BLaER1 treated with 17β-estradiol and CSF1 and Interleukin-3, amounts not matched to agents 10 nM and 100 nM (cell line): ENCODE results near the gene SERINC2.
"Not testable (repeated sequence)": the region's sequence is repeated elsewhere in the genome, so short reads cannot be mapped to it uniquely, and the experiment has no call there.

Experiments
- H3K27ac ChIP-seq, 11 experiments: shearing (Covaris generic); formaldehyde crosslinking; 2 replicates each; pipeline ENCODE4 v1.8.1; 2022
- H3K27me3 ChIP-seq, 11 experiments: shearing (Covaris generic); formaldehyde crosslinking; 2 replicates each; pipeline ENCODE4 v1.8.1; 2022
- H3K36me3 ChIP-seq, 11 experiments: shearing (Covaris generic); formaldehyde crosslinking; 2 replicates each; pipeline ENCODE4 v1.8.1; 2022
- H3K4me1 ChIP-seq, 10 experiments: shearing (Covaris generic); formaldehyde crosslinking; 2 replicates each; pipeline ENCODE4 v1.8.1; 2022
- H3K4me2 ChIP-seq, 11 experiments: shearing (Covaris generic); formaldehyde crosslinking; 2 replicates each; pipeline ENCODE4 v1.8.1; 2022
- H3K4me3 ChIP-seq, 10 experiments: shearing (Covaris generic); formaldehyde crosslinking; 2 replicates each; pipeline ENCODE4 v1.8.1; 2022
- H3K9ac ChIP-seq, 11 experiments: shearing (Covaris generic); formaldehyde crosslinking; 2 replicates each; pipeline ENCODE4 v1.8.1; 2022
- H3K9me3 ChIP-seq, 11 experiments: shearing (Covaris generic); formaldehyde crosslinking; replicated peaks in 1 of 11; 2 replicates each; pipeline ENCODE4 v1.8.1; 2022
- H4K20me1 ChIP-seq, 11 experiments: shearing (Covaris generic); formaldehyde crosslinking; 2 replicates each; pipeline ENCODE4 v1.8.1; 2022
- Cebpa-rat ChIP-seq, 11 experiments: shearing (Covaris generic); IDR thresholded peaks; 2 replicates each; pipeline ENCODE4 v1.8.1; 2022

SERINC2 gene

DNA sequence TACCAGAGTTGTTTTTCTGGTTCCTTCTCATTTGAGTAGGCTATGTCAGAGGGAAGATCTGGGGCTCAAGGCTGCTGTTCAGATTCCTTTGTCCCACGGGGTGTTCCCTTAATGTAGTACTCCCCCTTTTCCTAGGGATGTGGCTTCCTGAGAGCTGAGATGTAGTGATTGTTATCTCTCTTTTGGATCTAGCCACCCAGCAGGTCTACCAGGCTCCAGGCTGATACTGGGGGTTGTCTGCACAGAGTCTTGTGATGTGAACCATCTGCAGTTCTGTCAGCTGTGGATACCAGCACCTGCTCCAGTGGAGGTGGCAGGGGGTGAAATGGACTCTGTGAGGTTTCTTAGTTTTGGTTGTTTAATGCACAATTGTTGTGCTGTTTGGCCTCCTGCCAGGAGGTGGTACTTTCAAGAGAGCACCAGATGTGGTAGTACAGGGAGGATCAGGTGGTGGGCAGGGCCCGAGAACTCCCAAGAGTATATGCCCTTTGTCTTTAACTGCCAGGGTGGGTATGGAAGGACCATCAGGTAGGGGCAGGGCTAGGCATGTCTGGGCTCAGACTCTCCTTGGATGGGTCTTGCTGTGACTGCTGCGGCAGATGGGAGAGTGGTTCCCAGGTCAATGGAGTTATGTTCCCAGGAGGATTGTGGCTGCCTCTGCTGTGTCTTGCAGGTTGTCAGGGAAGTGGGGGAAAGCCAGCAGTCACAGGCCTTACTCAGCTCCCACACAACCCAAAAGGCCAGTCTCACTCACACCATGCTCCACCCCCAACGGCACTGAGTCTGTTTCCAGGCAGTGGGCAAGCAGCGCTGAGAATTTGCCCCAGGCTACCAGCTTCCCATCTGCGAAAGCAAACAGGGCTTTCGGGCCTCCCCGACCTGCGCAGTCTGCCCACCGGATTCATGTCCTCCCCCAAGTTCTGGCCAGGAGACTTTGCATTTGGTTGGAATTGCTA is 64.2 kb downstream of the SERINC2 start:
- Histone ChIP-seq H3K9me3 (peaks cover 53 to 70% (median 59%) of the 10 kb centered on the region in 11 experiments), H3K9ac (peak overlapping the region in 8 of 11 experiments; percentile 6 to 71 (median 36); a peak in 13 of 22 replicates), H3K36me3 (no peaks in the 10 kb centered on the region; a peak in 1 of 22 replicates), H3K27ac (peak overlapping the region in 10 of 11 experiments; percentile 15 to 74 (median 48); a peak in 18 of 22 replicates), H3K4me3 (peak overlapping the region in 3 of 10 experiments; percentile 0 to 32 (median 3); a peak in 1 of 20 replicates), H3K27me3 (no peaks in the 10 kb centered on the region), H3K4me2 (peak overlapping the region; percentile 62 to 95 (median 81)), H4K20me1 (no peaks in the 10 kb centered on the region), H3K4me1 (peaks cover 28 to 54% (median 46%) of the 10 kb centered on the region in 10 experiments)
- TF ChIP-seq Cebpa-rat (IDR thresholded peaks at IDR 0.05), result no peak

DNA sequence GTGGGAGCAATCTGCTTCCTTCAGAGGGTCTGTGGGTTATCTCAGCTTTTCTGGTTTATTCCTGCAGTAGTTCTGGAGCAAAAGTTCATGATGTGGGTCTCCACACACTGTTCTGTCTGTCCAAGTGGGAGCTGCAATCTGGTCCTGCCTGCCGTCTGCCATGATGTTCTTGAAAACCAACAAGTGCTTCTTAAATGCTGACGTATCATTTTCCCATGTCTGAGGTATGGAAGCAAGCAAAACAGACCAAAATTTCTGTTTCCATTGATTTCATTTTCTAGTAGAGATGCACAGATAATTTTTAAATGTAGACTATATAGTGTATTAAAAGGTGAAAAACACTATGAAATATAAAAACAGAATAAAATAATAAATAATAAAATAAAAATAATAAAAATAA is 65.2 kb downstream of the SERINC2 start:
- no peaks in the 10 kb centered on the region for H4K20me1 ChIP-seq
- peak overlapping the region in 2 of 10 experiments; percentile 3 to 32; a peak in 1 of 20 replicates for H3K4me3 ChIP-seq
- H3K36me3 ChIP-seq, result no peaks in the 10 kb centered on the region; a peak in 2 of 22 replicates
- peaks cover 43 to 60% (median 49%) of the 10 kb centered on the region in 11 experiments for H3K9me3 ChIP-seq
- no peak for TF ChIP-seq Cebpa-rat (IDR thresholded peaks at IDR 0.05)
- H3K9ac ChIP-seq, result peak overlapping the region in 7 of 11 experiments; percentile 6 to 71 (median 37); a peak in 10 of 22 replicates
- H3K4me1 ChIP-seq, result peaks cover 37 to 57% (median 52%) of the 10 kb centered on the region in 10 experiments
- H3K4me2 ChIP-seq, result peak overlapping the region; percentile 62 to 95 (median 81)
- no peaks in the 10 kb centered on the region for H3K27me3 ChIP-seq
- H3K27ac ChIP-seq, result peak overlapping the region in 10 of 11 experiments; percentile 15 to 74 (median 48); a peak in 15 of 22 replicates

DNA sequence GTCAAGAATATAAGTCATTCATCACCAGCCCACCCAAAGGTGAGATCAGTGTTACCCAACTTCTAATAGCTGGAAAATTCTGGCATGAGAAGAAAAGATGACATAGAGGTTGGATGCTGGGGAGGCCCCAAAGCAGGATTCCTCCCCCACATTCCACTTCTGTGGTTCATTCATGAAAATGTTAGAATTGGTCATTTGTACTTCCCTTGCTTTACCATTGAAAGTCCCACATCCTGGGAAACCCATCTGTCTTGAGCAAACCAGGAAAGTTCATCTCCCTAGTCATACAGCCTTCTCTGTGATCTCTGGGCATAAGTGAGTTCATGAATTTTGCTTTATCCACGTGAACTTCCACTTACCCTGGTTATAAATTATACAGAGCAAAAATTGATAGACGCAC is 66.8 kb downstream of the SERINC2 start:
- Histone ChIP-seq H3K36me3 (no peaks in the 10 kb centered on the region; a peak in 2 of 22 replicates), H3K4me1 (peaks cover 53 to 73% (median 67%) of the 10 kb centered on the region in 10 experiments), H3K9me3 (peaks cover 26 to 47% (median 32%) of the 10 kb centered on the region in 11 experiments), H3K27ac (no peak overlapping the region), H3K4me3 (no peak overlapping the region), H3K27me3 (no peaks in the 10 kb centered on the region), H4K20me1 (no peaks in the 10 kb centered on the region), H3K4me2 (peak overlapping the region in 2 of 11 experiments; percentile 9 to 71; a peak in 3 of 22 replicates), H3K9ac (no peak overlapping the region)
- no peak for TF ChIP-seq Cebpa-rat (IDR thresholded peaks at IDR 0.05)

DNA sequence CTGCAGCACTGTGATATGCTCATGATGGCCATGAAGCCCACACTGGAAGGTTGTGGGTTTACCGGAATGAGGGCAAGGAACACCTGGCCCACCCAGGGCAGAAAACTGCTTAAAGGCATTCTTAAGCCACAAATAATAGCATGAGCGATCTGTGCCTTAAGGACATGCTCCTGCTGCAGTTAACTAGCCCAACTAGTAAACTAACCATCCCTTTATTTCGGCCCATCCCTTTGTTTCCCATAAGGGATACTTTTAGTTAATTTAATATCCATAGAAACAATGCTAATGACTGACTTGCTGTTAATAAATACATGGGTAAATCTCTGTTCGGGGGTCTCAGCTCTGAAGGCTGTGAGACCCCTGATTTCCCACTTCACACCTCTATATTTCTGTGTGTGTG is 67.4 kb downstream of the SERINC2 start:
- not testable (repeated sequence) for H3K36me3 ChIP-seq, H4K20me1 ChIP-seq, H3K4me3 ChIP-seq, H3K27me3 ChIP-seq, H3K9ac ChIP-seq
- Histone ChIP-seq H3K4me1 (peaks cover 53 to 78% (median 67%) of the 10 kb centered on the region in 10 experiments), H3K4me2 (peak overlapping the region in 2 of 11 experiments; percentile 65 to 71; a peak in 4 of 22 replicates), H3K9me3 (peaks cover 21 to 47% (median 30%) of the 10 kb centered on the region in 11 experiments; a peak in 21 of 22 replicates), H3K27ac (peak overlapping the region in 3 of 11 experiments; percentile 90 to 97 (median 95); a peak in 6 of 22 replicates)

DNA sequence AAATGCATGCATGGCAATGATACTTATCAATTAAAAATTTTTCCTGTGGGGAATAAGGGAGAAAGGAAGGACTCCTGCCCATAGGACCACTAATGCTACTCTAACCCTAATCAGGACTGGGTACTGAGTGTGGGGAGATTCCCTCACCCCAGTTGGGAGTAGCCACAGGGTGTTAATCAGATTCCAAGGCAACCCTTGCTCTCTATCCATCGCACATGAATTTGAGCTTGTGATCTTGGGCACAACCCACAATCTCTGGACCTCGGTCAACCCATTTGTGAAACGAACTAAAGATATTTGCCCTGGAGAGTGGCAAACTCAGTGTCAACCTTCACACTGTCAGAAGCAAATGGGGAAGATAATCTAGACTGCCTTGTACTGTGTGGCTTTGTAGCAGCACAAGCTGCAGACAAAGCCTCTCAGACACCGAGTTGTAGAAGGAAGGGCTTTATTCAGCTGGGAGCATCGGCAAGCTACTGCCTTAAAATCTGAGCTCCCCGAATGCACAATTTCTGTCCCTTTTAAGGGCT is 69.5 kb downstream of the SERINC2 start:
- Histone ChIP-seq H3K9me3 (peaks cover 28 to 52% (median 35%) of the 10 kb centered on the region in 11 experiments; a peak in 21 of 22 replicates), H3K4me3 (no peak overlapping the region), H3K9ac (peak overlapping the region; percentile 71 to 88 (median 80)), H3K4me2 (peak overlapping the region; percentile 62 to 89 (median 74)), H4K20me1 (no peaks in the 10 kb centered on the region), H3K27me3 (no peaks in the 10 kb centered on the region), H3K27ac (peak overlapping the region; percentile 87 to 97 (median 92)), H3K4me1 (peaks cover 46 to 70% (median 61%) of the 10 kb centered on the region in 10 experiments), H3K36me3 (no peaks in the 10 kb centered on the region; a peak in 2 of 22 replicates)
- TF ChIP-seq Cebpa-rat (IDR thresholded peaks at IDR 0.05), result no peak

DNA sequence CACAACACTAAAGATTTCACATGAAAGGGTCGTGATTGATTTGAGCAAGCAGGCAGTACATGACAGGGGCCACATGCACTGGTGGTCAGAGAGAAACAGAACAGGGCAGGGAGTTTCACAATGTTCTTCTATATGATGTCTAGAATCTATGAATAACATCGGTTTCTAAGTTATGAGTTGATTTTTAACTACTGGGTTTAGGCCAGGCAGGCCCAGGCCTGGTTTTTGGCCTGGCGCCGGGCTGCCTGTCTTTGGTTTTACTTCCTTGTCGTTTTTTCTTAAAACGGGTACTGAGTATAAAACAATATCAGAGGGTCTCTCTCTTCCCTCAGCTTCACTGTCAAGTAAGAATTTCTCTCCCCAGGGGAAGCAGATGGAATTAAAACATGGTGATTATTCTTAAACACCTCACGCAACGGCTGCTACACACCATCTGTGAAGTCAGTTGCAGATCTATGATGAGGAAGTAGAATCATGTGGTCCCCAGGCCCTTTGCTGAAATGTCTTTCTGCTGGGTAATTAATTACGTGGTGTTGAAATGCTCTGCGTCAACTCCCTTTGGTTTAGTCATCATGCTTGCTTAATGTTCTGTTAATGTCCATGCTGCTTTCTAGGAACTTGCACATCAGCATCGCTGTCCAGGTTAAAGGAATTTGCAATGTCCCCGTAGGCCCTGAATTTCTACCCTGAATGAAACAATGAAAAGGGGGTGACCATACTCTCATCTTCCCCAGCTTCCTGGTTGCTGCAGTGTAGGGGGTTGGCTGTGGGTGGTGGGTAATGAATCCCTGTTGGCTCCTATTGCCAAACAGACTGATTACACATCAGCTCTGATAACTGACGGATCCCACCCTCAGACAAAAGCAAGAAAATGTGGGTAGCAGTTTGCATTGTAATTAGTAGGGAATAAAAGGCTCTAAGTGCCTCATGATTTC is 70.3 kb downstream of the SERINC2 start:
- H3K36me3 ChIP-seq, result no peaks in the 10 kb centered on the region; a peak in 2 of 22 replicates
- H3K27me3 ChIP-seq, result no peaks in the 10 kb centered on the region
- H3K9me3 ChIP-seq, result peaks cover 28 to 55% (median 35%) of the 10 kb centered on the region in 11 experiments; a peak in 21 of 22 replicates
- peak overlapping the region; percentile 87 to 97 (median 92) for H3K27ac ChIP-seq
- peaks cover 45 to 66% (median 59%) of the 10 kb centered on the region in 10 experiments for H3K4me1 ChIP-seq
- no peak overlapping the region for H3K4me3 ChIP-seq
- H3K9ac ChIP-seq, result peak overlapping the region; percentile 71 to 88 (median 80)
- peak overlapping the region; percentile 62 to 89 (median 74) for H3K4me2 ChIP-seq
- H4K20me1 ChIP-seq, result no peaks in the 10 kb centered on the region
- peak; percentile 63 to 96 (median 93); a peak in 21 of 22 replicates for TF ChIP-seq Cebpa-rat (IDR thresholded peaks at IDR 0.05)
